NT2/D1 (cell line): ENCODE measurements around the gene ITCH.

Source experiments
- SUZ12 ChIP-seq: IDR thresholded peaks from 2 replicates; pipeline ENCODE4 v1.6.1; 2011; ENCODE audit not compliant: insufficient read length, insufficient read depth; ENCODE audit errors: extremely low read depth
- YY1 ChIP-seq: IDR thresholded peaks from 2 replicates; pipeline ENCODE4 v1.6.1; 2011; ENCODE audit not compliant: insufficient read length, insufficient read depth
- ZNF274 ChIP-seq: IDR thresholded peaks from 2 replicates; pipeline ENCODE4 v1.6.1; 2011; ENCODE audit warnings: mild to moderate bottlenecking, low read depth, low read length

- TF ChIP-seq YY1 = no peak
- no peak for TF ChIP-seq ZNF274
- no peak for TF ChIP-seq SUZ12
These were observed 183.7 kb downstream of the ITCH start for GRCh38 chr20:34546751-34547181.
